GM10266 (cell line): ENCODE results near the gene SCYGR5.
"Not testable (repeated sequence)": the region's sequence is repeated elsewhere in the genome, so short reads cannot be mapped to it uniquely, and the experiment has no call there.

ENCODE experiments used
- DNase-seq: peaks from one replicate; pipeline ENCODE4 v3.0.0; 2012; ENCODE audit errors: extremely low spot score
- TF ChIP-seq, protein P1 (sequence below): IDR thresholded peaks from 2 replicates; pipeline ENCODE4 v1.5.1; 2012; ENCODE audit warnings: mild to moderate bottlenecking, low read depth; ENCODE audit not compliant: control insufficient read depth, insufficient read depth; ENCODE audit errors: missing control alignments

Gene SCYGR5, protein sequence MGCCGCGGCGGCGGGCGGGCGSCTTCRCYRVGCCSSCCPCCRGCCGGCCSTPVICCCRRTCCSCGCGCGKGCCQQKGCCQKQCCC

DNA sequence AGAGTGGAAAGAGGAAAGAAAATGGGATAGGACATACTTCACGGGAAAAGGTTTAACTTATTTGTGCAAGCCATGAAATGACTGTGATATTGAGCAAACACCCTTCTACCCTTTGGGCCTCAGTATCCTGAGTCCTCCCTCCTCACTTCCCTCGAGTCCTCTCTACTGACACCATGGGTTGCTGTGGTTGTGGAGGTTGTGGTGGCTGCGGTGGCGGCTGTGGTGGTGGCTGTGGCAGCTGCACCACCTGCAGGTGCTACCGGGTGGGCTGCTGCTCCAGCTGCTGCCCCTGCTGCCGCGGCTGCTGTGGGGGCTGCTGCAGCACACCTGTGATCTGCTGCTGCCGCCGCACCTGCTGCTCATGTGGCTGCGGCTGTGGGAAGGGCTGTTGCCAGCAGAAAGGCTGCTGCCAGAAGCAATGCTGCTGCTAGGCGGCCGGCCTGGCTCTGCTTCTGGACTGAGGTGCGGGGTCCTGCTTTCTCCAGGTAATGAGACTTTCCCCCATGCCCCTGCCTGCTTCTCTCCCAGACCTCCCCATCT, at the start of gene SCYGR5:
Gene SCYGR5 (plus strand): TSS at position 174 of the 540 bp plus-strand sequence. CDS start 0 bp downstream, at position 174.
- DNase-seq, result not testable (repeated sequence)

DNA sequence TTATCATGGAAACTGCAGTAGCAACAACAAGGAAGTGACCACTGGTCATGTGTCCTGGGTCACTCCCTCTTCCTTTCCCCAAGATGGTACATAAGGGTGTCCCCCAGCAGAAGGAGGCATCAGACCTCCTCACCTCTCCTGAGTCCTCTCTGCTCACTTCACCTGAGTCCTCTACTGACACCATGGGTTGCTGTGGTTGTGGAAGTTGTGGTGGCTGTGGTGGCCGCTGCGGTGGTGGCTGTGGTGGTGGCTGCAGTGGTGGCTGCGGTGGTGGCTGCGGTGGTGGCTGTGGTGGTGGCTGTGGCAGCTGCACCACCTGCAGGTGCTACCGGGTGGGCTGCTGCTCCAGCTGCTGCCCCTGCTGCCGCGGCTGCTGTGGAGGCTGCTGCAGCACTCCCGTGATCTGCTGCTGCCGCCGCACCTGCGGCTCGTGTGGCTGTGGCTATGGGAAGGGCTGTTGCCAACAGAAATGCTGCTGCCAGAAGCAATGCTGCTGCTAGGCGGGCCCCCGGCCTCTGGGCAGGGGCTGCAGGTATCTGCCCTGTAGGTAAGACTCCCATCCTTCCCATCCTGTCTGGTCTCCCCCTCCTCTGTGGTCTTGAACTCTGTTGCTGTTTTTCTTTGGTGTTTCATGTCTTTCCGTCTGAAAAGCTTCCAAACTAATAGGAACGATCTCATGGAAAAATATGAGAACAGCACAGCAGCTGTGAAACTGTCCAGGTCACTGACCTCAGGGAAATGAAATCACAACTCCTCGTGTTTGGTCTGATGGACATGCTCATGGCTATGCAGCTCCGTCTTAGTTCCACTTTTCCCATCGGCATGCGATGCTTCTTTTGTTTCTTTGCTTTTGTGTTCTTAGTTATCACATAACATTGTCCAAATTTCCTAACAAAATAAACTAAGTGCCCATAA, 49.0 kb upstream of the SCYGR5 start, which contains the start of gene SCYGR4:
Gene SCYGR4 (plus strand): TSS at position 183 of the 915 bp plus-strand sequence. CDS start 0 bp downstream, at position 183.
- TF ChIP-seq, protein P1, sequence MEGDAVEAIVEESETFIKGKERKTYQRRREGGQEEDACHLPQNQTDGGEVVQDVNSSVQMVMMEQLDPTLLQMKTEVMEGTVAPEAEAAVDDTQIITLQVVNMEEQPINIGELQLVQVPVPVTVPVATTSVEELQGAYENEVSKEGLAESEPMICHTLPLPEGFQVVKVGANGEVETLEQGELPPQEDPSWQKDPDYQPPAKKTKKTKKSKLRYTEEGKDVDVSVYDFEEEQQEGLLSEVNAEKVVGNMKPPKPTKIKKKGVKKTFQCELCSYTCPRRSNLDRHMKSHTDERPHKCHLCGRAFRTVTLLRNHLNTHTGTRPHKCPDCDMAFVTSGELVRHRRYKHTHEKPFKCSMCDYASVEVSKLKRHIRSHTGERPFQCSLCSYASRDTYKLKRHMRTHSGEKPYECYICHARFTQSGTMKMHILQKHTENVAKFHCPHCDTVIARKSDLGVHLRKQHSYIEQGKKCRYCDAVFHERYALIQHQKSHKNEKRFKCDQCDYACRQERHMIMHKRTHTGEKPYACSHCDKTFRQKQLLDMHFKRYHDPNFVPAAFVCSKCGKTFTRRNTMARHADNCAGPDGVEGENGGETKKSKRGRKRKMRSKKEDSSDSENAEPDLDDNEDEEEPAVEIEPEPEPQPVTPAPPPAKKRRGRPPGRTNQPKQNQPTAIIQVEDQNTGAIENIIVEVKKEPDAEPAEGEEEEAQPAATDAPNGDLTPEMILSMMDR, result no peak

DNA sequence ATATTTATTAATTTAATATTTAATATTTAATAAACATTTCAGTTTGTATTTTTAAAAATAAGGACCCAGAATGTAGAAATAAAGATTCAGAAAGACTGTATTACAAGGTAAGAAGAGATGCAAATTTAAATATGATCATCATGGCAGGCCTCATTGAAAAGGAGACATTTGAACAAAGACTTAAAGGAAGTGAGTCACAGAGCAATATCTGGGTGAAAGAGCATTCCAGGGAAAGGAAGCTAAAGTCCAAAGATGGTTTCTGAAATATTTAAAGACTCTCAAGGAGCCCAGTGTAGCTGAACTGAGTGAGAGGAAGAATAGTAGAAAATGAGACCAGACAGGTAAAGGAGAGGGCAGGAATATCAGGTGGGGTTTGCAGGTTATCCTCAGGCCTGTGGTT, 43.4 kb upstream of the SCYGR5 start:
- no peak for DNase-seq
- TF ChIP-seq, protein P1, result no peak

More for the DNA sequence above, 49.0 kb upstream of the SCYGR5 start, which contains the start of gene SCYGR4:
- peak; percentile 5 for DNase-seq

DNA sequence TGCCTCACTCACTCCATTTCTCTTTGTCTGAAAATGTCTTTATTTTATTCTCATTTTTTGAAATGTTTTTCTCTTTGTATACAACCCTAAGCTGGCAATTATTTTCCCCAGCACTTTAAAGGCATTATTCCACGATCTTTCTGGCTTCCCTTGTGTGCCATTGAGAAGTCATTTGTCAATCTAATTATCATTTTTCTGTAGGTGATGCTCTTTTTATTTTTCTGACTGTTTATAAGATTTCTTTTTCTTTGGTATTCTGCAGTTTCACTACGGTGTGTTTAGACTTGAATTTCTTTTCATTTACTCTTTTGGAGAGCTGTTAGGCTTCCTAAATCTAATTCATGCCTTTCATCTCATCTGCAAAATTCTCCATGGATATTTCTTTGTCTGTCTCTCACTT, 41.2 kb upstream of the SCYGR5 start:
- TF ChIP-seq, protein P1, result no peak
- no peak for DNase-seq

DNA sequence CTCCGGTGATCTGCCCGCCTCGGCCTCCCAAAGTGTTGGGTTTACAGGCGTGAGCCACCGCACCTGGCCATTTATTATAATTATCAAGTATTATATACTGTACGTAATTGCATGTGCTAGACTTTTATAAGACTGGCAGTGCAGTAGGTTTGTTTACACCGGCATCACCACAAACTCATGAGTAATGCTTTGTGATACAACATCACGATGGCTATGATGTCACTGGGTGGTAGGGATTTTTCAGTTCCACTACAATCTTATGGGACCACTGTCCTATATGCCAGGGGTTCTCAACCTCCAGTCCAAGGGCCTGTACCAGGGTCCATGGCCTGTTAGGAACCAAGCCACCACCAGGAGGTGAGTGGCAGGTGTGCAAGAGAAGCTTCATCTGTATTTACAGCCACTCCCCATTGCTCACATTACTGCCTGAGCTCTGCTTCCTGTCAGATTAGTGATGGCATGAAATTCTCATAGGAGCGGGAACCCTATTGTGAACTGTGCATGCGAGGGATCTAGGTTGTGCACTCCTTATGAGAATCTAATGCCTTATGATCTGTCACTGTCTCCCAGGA, 39.9 kb upstream of the SCYGR5 start:
- DNase-seq, result no peak
- TF ChIP-seq, protein P1, result no peak

DNA sequence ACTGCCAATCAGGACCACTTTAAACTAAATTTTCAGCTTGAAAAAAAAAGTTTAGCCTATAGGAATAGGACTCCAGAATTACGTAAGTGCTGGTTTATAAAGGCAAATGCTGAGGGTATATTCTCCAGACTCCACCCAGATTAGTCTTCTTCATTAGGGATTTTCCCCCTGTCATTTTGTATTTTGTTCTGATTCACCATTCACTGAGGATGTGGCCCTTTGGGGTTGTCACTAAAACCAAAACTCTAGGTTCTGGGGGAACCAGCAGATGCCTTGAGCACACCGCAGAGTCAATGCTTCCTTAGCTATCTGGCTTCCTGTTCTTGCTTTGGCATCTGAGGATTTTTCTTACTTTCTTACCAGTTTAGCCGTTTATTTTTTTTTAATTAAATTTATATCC, 38.8 kb upstream of the SCYGR5 start:
- peak; percentile 47 for DNase-seq
- TF ChIP-seq, protein P1, result no peak

DNA sequence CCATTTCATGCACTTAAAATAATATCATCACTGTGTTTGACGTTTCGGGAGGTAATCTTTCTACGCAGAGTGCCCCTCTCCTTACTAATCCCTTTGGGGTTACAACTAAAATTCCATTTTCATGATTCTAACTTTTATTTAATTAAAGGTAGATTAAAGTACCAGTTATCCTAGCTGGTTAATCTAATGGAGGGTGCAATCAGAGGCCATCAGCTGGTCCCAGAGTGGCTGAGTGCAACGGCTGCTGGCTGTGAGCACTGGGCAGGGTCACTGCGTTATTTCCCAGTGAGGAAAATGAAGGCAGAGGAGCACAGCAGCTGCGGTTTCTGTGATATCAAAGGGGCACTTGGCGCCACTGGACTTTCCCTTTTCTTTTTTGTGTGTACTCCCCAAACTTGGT, 37.2 kb upstream of the SCYGR5 start:
- TF ChIP-seq, protein P1, result no peak
- DNase-seq, result no peak
